SK-N-SH (cell line): ENCODE measurements around the gene TOM1L2. TPM values are rescaled to one million over a fixed set of nuclear protein-coding genes. Genes with fewer than 3 reads are reported as not detected.

Experiments
- CTCF ChIA-PET: fragments of 300-600, 350-600 bp; formaldehyde crosslinking; extraction: SDS; loops from one replicate; lab custom pipeline; 2021; lab: Yijun Ruan, JAX
- POLR2A ChIA-PET: fragments of 350-600 bp; sonication (Branson Sonifier 250); formaldehyde crosslinking; extraction: SDS; loops from one replicate; lab custom pipeline; 2020; ENCODE audit warnings: antibody characterized with exemption, inconsistent platforms; lab: Yijun Ruan, JAX
- DNase-seq: peaks from one replicate; pipeline ENCODE4 v3.0.0; 2012
- H2AFZ ChIP-seq: fragments of 200-600 bp; sonication (generic); 2 replicates; pipeline ENCODE4 v1.8.1; 2016; ENCODE audit warnings: antibody characterized with exemption, mild to moderate bottlenecking, low read depth
- H3F3A ChIP-seq: fragments of 200-600 bp; sonication (generic); replicated peaks from 2 replicates; pipeline ENCODE3; 2016; ENCODE audit warnings: antibody characterized with exemption, mild to moderate bottlenecking; ENCODE audit not compliant: insufficient read depth
- H3K27ac ChIP-seq, 2 experiments: fragments of 200-500 bp in 1 of 2; fragments of 200-600 bp in 1 of 2; sonication (Bioruptor generic) in 1 of 2; sonication (generic), shearing (Covaris generic) in 1 of 2; 2 replicates each; pipeline versions ENCODE4 v1.5.1 to v1.6.1; 2014 to 2016; ENCODE audit warnings: low read depth in 2 of 2, inconsistent platforms in 1 of 2, low read length in 1 of 2, mild to moderate bottlenecking in 1 of 2, mixed read lengths in 1 of 2
- H3K27me3 ChIP-seq: fragments of 200-600 bp; sonication (generic), shearing (Covaris generic); 2 replicates; pipeline ENCODE4 v1.6.1; 2016; ENCODE audit warnings: mixed run types; ENCODE audit not compliant: insufficient read depth
- H3K36me3 ChIP-seq, 2 experiments: fragments of 200-500 bp in 1 of 2; fragments of 200-600 bp in 1 of 2; sonication (Bioruptor generic) in 1 of 2; sonication (generic) in 1 of 2; replicated peaks in 1 of 2; 2 replicates each; pipeline versions ENCODE3 to v1.5.1; 2014 to 2016; ENCODE audit warnings: low read length in 1 of 2, mild to moderate bottlenecking in 1 of 2; ENCODE audit not compliant: insufficient read depth in 2 of 2, control insufficient read depth in 1 of 2
- H3K4me1 ChIP-seq, 2 experiments: fragments of 200-500 bp in 1 of 2; fragments of 200-600 bp in 1 of 2; sonication (Bioruptor generic) in 1 of 2; sonication (generic), shearing (Covaris generic) in 1 of 2; 2 replicates each; pipeline versions ENCODE4 v1.5.1 to v1.6.1; 2014 to 2016; ENCODE audit warnings: low read depth in 1 of 2, low read length in 1 of 2, mixed run types in 1 of 2; ENCODE audit not compliant: insufficient read depth in 2 of 2, control insufficient read depth in 1 of 2
- H3K4me2 ChIP-seq: fragments of 200-600 bp; sonication (generic), shearing (Covaris generic); 2 replicates; pipeline ENCODE4 v1.6.1; 2017; ENCODE audit warnings: mixed run types
- H3K4me3 ChIP-seq, 2 experiments: fragments of 200-500 bp in 1 of 2; fragments of 200-600 bp in 1 of 2; sonication (Bioruptor generic) in 1 of 2; sonication (generic), shearing (Covaris generic) in 1 of 2; 2 replicates each; pipeline versions ENCODE4 v1.5.1 to v1.8.1; 2014 to 2016; ENCODE audit warnings: low read depth in 2 of 2, inconsistent platforms in 1 of 2, low read length in 1 of 2, mild to moderate bottlenecking in 1 of 2, mixed read lengths in 1 of 2, moderate library complexity in 1 of 2
- H3K79me2 ChIP-seq: fragments of 200-600 bp; sonication (generic); 2 replicates; pipeline ENCODE4 v1.8.1; 2017; ENCODE audit warnings: mild to moderate bottlenecking; ENCODE audit not compliant: insufficient read depth
- H3K9ac ChIP-seq: fragments of 200-600 bp; sonication (generic); 2 replicates; pipeline ENCODE4 v1.6.1; 2017; ENCODE audit warnings: mixed run types
- H3K9me2 ChIP-seq: fragments of 200-600 bp; sonication (generic); 2 replicates; pipeline ENCODE4 v1.6.1; 2017; ENCODE audit warnings: mixed run types
- H3K9me3 ChIP-seq: fragments of 200-600 bp; sonication (generic); 2 replicates; pipeline ENCODE4 v1.6.1; 2017; ENCODE audit warnings: mixed run types, mild to moderate bottlenecking, moderate library complexity
- H4K20me1 ChIP-seq: fragments of 200-600 bp; sonication (generic); 2 replicates; pipeline ENCODE4 v1.6.1; 2017; ENCODE audit warnings: mild to moderate bottlenecking, mixed run types; ENCODE audit not compliant: insufficient read depth
- CHD2 ChIP-seq: fragments of 150-350 bp; IDR thresholded peaks from 2 replicates; pipeline ENCODE4 v1.6.1; 2018; ENCODE audit warnings: low read length; ENCODE audit not compliant: partially characterized antibody
- CTCF ChIP-seq: fragments of 200-600 bp; sonication (generic); IDR thresholded peaks from 2 replicates; pipeline ENCODE4 v1.6.1; 2017; ENCODE audit warnings: antibody characterized with exemption, mild to moderate bottlenecking, moderate library complexity
- ELF1 ChIP-seq: IDR thresholded peaks from 2 replicates; pipeline ENCODE4 v1.4.0; 2012
- FOXM1 ChIP-seq: IDR thresholded peaks from 2 replicates; pipeline ENCODE4 v1.4.0; 2012; ENCODE audit warnings: low read depth, mild to moderate bottlenecking
- GATA2 ChIP-seq: sonication (generic); formaldehyde crosslinking; IDR thresholded peaks from 2 replicates; pipeline ENCODE4 v1.5.0; 2020; ENCODE audit warnings: mild to moderate bottlenecking, missing genetic modification reagents
- PBX3 ChIP-seq: IDR thresholded peaks from 2 replicates; pipeline ENCODE4; 2012
- RCOR1 ChIP-seq: fragments of 150-350 bp; IDR thresholded peaks from 2 replicates; pipeline ENCODE4 v1.6.1; 2017; ENCODE audit warnings: antibody characterized with exemption, low read length
- TAF1 ChIP-seq: IDR thresholded peaks from 2 replicates; pipeline ENCODE4 v1.6.1; 2012; ENCODE audit warnings: low read depth, mild to moderate bottlenecking, low read length, moderate library complexity, borderline replicate concordance
- TCF12 ChIP-seq: IDR thresholded peaks from 2 replicates; pipeline ENCODE4 v1.4.0; 2012
- TEAD4 ChIP-seq: IDR thresholded peaks from 2 replicates; pipeline ENCODE4 v1.4.0; 2012; ENCODE audit warnings: mild to moderate bottlenecking, borderline replicate concordance; ENCODE audit not compliant: insufficient read depth
- USF2 ChIP-seq: fragments of 150-350 bp; IDR thresholded peaks from 2 replicates; pipeline ENCODE4 v1.6.1; 2017; ENCODE audit warnings: antibody characterized with exemption, low read length, low read depth, borderline replicate concordance
- YY1 ChIP-seq: IDR thresholded peaks from 2 replicates; pipeline ENCODE4 v1.4.0; 2012; ENCODE audit warnings: low read depth, mild to moderate bottlenecking
- whole genome bisulfite sequencing: methylation state at CpG from one replicate; pipeline ENCODE4 v1.1.6; 2017; ENCODE audit warnings: low lambda C conversion rate; 5-methylcytosine and 5-hydroxymethylcytosine counted together
- polyA plus RNA-seq, 3 experiments: library from polyadenylated mRNA; depleted of rRNA; stranded (reverse); fragments of >200 nt; gene quantifications; 2 replicates each; pipeline ENCODE4 v1.2.3, GENCODE V29; 2012
- TF ChIP-seq, protein P1 (sequence below): IDR thresholded peaks from 2 replicates; pipeline ENCODE4 v1.4.0; 2012; ENCODE audit warnings: low read depth
- TF ChIP-seq, protein P2 (sequence below): IDR thresholded peaks from 2 replicates; pipeline ENCODE4 v1.4.0; 2012; ENCODE audit warnings: low read depth, borderline replicate concordance

The TOM1L2 gene
- polyA plus RNA-seq, 1 of the 3 experiments (the other 2 are of a cell fraction) = 85.4 TPM

DNA sequence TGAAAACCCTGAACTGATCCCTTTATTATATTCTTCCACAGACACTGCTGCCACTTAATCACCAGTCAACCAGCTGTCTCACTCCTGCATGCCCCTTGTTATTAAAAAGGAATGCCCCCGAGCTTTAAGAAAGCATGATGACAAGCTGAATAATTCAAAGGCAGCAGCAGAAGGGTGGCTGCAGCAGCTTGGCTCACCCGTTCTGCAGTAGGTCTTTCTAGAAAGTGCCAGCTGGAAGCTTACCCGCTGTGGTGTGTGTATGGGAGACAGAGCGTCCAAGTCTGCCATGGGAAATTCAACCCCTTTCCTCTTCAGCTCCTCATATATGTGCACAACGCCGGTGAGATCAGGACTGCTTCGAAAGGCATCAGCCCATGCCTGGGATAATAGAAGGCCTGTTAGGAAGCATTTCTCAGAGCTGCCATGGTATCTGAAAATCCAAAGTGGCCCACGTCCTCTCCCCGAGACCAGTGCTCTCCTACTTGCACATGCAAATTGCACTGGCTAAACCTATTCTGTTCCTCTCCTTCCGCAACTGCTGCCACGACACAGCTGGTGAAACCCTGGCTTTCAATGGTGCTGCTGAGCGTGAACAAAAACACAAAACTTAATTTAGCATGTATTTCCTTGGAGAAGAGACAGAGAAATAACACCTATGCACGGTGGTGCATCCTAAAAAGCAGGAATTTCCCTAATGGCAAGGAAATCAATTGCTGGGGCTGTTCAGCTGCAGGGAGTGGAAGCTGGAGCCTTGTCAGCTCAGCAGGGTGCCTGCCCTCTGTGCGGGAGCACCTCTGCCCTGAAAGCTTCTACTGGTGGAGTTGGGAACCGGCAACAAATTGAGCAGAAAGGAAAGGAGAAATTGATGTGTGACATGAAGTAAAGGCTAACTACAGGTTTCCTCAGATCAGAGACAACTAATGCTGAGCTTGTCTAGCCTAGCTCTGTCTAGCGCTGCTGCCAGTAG is 87.5 kb downstream of the TOM1L2 start:
- POLR2A ChIA-PET = no interaction called here
- Histone ChIP-seq H4K20me1 (no peaks in the 10 kb centered on the region), H3K27me3 (no peaks in the 10 kb centered on the region), H3K9me2 (no peaks in the 10 kb centered on the region), H3K4me2 (no peak overlapping the region), H3K79me2 (no peaks in the 10 kb centered on the region), H3K36me3 (peaks cover 16 to 68% of the 10 kb centered on the region in 2 experiments), H2AFZ (no peak overlapping the region), H3K27ac (no peak overlapping the region), H3K9me3 (no peaks in the 10 kb centered on the region), H3F3A (peaks cover under 1% of the 10 kb centered on the region), H3K4me1 (peaks cover 0 to 32% of the 10 kb centered on the region in 2 experiments; a peak in 1 of 4 replicates), H3K9ac (no peak overlapping the region), H3K4me3 (no peak overlapping the region)
- no peak for DNase-seq
- 93% methylated on average over 16 of the region's 16 CpGs for WGBS
- TF ChIP-seq TAF1 (no peak), ELF1 (no peak), GATA2 (CRISPR knock-in tag) (no peak), CTCF (no peak)
- TF ChIP-seq, protein P1, sequence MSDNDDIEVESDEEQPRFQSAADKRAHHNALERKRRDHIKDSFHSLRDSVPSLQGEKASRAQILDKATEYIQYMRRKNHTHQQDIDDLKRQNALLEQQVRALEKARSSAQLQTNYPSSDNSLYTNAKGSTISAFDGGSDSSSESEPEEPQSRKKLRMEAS = no peak
- CTCF ChIA-PET = interaction anchor here (0.6 to 10.4 kb wide), 6 partner anchors 25 to 204 kb away, joined by 3 to 158 read pairs (median 4); no protein-coding TSS in a partner anchor

- TF ChIP-seq YY1 (no peak), FOXM1 (no peak), GATA2 (CRISPR knock-in tag) (no peak), ELF1 (no peak), CHD2 (no peak), TCF12 (no peak), TAF1 (no peak), USF2 (no peak), TEAD4 (no peak), RCOR1 (no peak), CTCF (no peak), PBX3 (no peak)
- TF ChIP-seq, protein P2, sequence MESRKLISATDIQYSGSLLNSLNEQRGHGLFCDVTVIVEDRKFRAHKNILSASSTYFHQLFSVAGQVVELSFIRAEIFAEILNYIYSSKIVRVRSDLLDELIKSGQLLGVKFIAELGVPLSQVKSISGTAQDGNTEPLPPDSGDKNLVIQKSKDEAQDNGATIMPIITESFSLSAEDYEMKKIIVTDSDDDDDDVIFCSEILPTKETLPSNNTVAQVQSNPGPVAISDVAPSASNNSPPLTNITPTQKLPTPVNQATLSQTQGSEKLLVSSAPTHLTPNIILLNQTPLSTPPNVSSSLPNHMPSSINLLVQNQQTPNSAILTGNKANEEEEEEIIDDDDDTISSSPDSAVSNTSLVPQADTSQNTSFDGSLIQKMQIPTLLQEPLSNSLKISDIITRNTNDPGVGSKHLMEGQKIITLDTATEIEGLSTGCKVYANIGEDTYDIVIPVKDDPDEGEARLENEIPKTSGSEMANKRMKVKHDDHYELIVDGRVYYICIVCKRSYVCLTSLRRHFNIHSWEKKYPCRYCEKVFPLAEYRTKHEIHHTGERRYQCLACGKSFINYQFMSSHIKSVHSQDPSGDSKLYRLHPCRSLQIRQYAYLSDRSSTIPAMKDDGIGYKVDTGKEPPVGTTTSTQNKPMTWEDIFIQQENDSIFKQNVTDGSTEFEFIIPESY = no peak
- TF ChIP-seq, all 33 proteins: peak for 0
- no peaks in the 10 kb centered on the region for H3K27me3 ChIP-seq
- no peaks in the 10 kb centered on the region for H3K79me2 ChIP-seq
- H3K9me3 ChIP-seq = no peaks in the 10 kb centered on the region
- peaks cover 7% of the 10 kb centered on the region for H3F3A ChIP-seq
- 100% methylated on average over 3 of the region's 3 CpGs for WGBS
- no peak overlapping the region for H2AFZ ChIP-seq
- no peak overlapping the region for H3K4me3 ChIP-seq
- DNase-seq = no peak
- H3K36me3 ChIP-seq = peaks cover 20 to 76% of the 10 kb centered on the region in 2 experiments
- H3K9ac ChIP-seq = no peak overlapping the region
- no peak overlapping the region for H3K4me2 ChIP-seq
- CTCF ChIA-PET = interaction anchor here (0.6 to 10.4 kb wide), 6 partner anchors 24 to 203 kb away, joined by 3 to 158 read pairs (median 4); no protein-coding TSS in a partner anchor
- peaks cover 0 to 34% of the 10 kb centered on the region in 2 experiments; a peak in 1 of 4 replicates for H3K4me1 ChIP-seq
- POLR2A ChIA-PET = no interaction called here
- no peaks in the 10 kb centered on the region for H3K9me2 ChIP-seq
- no peaks in the 10 kb centered on the region for H4K20me1 ChIP-seq
- H3K27ac ChIP-seq = no peak overlapping the region
These were observed 88.4 kb downstream of the TOM1L2 start for GRCh38 chr17:17883801-17884200.
